CD14-positive monocyte (primary cell): ENCODE data around the gene PPP2R1B. TPM values are rescaled to one million over a fixed set of nuclear protein-coding genes. Genes with fewer than 3 reads are reported as not detected.
A peak's percentile ranks its signal among the peaks of the same experiment; 100 is the strongest.
"Not testable (repeated sequence)": the region's sequence is repeated elsewhere in the genome, so short reads cannot be mapped to it uniquely, and the experiment has no call there.

Experiments used
- DNase-seq, 3 donors: peaks; one replicate each; pipeline ENCODE4 v3.0.0-alpha.2; 2011 to 2022
- H2AFZ ChIP-seq: 2 replicates; pipeline ENCODE4 v1.6.0; 2012; ENCODE audit warnings: mild to moderate bottlenecking, low read depth, low read length, inconsistent platforms; ENCODE audit not compliant: insufficient read depth, poor library complexity, severe bottlenecking
- H3K27ac ChIP-seq, 2 donors: 1 replicate in 1 of 2; 2 replicates in 1 of 2; pipeline ENCODE4 v1.5.1; 2012 to 2013; ENCODE audit warnings: low read length in 2 of 2, control low read depth in 1 of 2, inconsistent platforms in 1 of 2, low read depth in 1 of 2, mild to moderate bottlenecking in 1 of 2
- H3K27me3 ChIP-seq, 2 donors: one replicate each; pipeline versions ENCODE4 v1.6.0 to v1.6.1; 2011 to 2013; ENCODE audit warnings: low read length in 2 of 2; ENCODE audit not compliant: control insufficient read depth in 2 of 2, insufficient read depth in 2 of 2
- H3K36me3 ChIP-seq, 2 donors: replicated peaks in 1 of 2; 1 replicate in 1 of 2; 2 replicates in 1 of 2; pipeline versions ENCODE4 v1.5.1 to v1.6.1; 2012 to 2013; ENCODE audit warnings: low read length in 2 of 2, control low read depth in 1 of 2, inconsistent platforms in 1 of 2, mild to moderate bottlenecking in 1 of 2; ENCODE audit not compliant: insufficient read depth in 2 of 2, control insufficient read depth in 1 of 2
- H3K4me1 ChIP-seq, 2 donors: 1 replicate in 1 of 2; 2 replicates in 1 of 2; pipeline versions ENCODE4 v1.5.1 to v1.6.1; 2012 to 2013; ENCODE audit warnings: low read length in 2 of 2, control low read depth in 1 of 2, inconsistent platforms in 1 of 2, mild to moderate bottlenecking in 1 of 2, moderate library complexity in 1 of 2; ENCODE audit not compliant: insufficient read depth in 2 of 2, control insufficient read depth in 1 of 2
- H3K4me2 ChIP-seq: replicated peaks from 2 replicates; pipeline ENCODE3; 2012; ENCODE audit warnings: low read length, moderate library complexity, mild to moderate bottlenecking; ENCODE audit not compliant: poor library complexity, severe bottlenecking; ENCODE audit errors: extremely low read depth
- H3K4me3 ChIP-seq, 3 experiments: fragments of 200-600 bp in 1 of 3; sonication (generic) in 1 of 3; replicated peaks in 1 of 3; 1 replicate in 2 of 3; 2 replicates in 1 of 3; pipeline ENCODE4 v1.5.1; 2011 to 2013; ENCODE audit warnings: low read length in 3 of 3, mild to moderate bottlenecking in 3 of 3, control low read depth in 2 of 3, low read depth in 2 of 3, inconsistent platforms in 1 of 3, moderate library complexity in 1 of 3
- H3K79me2 ChIP-seq: 2 replicates; pipeline ENCODE4 v1.6.0; 2012; ENCODE audit warnings: mild to moderate bottlenecking, control low read depth, inconsistent platforms, low read length, moderate library complexity; ENCODE audit not compliant: insufficient read depth
- H3K9ac ChIP-seq: 2 replicates; pipeline ENCODE4 v1.6.0; 2017; ENCODE audit warnings: low read length, mild to moderate bottlenecking; ENCODE audit not compliant: insufficient read depth, poor library complexity, severe bottlenecking
- H3K9me3 ChIP-seq, 2 donors: replicated peaks in 1 of 2; 1 replicate in 1 of 2; 2 replicates in 1 of 2; pipeline versions ENCODE4 v1.5.1 to v1.6.1; 2012 to 2013; ENCODE audit warnings: low read length in 2 of 2, control low read depth in 1 of 2; ENCODE audit not compliant: control insufficient read depth in 1 of 2, insufficient read depth in 1 of 2
- H4K20me1 ChIP-seq: 2 replicates; pipeline ENCODE4 v1.6.0; 2012; ENCODE audit warnings: mild to moderate bottlenecking, low read length, control low read depth, moderate library complexity; ENCODE audit not compliant: insufficient read depth
- H3K27ac Mint-ChIP-seq, 7 donors: one replicate each; pipeline ENCODE4 v1.8.0; 2020; ENCODE audit warnings: mild to moderate bottlenecking in 7 of 7, mixed read lengths in 7 of 7, moderate library complexity in 6 of 7, inconsistent platforms in 2 of 7
- H3K27me3 Mint-ChIP-seq, 3 donors: one replicate each; pipeline ENCODE4 v1.8.0; 2021 to 2022; ENCODE audit warnings: low read depth in 3 of 3, mild to moderate bottlenecking in 3 of 3, mixed read lengths in 3 of 3, moderate library complexity in 3 of 3, inconsistent platforms in 1 of 3
- H3K36me3 Mint-ChIP-seq, 2 donors: one replicate each; pipeline ENCODE4 v1.8.0; 2020; ENCODE audit warnings: mixed read lengths in 2 of 2, inconsistent platforms in 1 of 2, mild to moderate bottlenecking in 1 of 2
- H3K4me1 Mint-ChIP-seq: one replicate; pipeline ENCODE4 v1.8.0; 2020; ENCODE audit warnings: mild to moderate bottlenecking, mixed read lengths
- H3K4me3 Mint-ChIP-seq, 2 donors: one replicate each; pipeline ENCODE4 v1.8.0; 2020; ENCODE audit warnings: mild to moderate bottlenecking in 2 of 2, mixed read lengths in 2 of 2, moderate library complexity in 1 of 2
- H3K9me3 Mint-ChIP-seq, 7 donors: one replicate each; pipeline ENCODE4 v1.8.0; 2020 to 2022; ENCODE audit warnings: mixed read lengths in 7 of 7, mild to moderate bottlenecking in 6 of 7, moderate library complexity in 6 of 7, inconsistent platforms in 2 of 7
- WGBS: methylation state at CpG from one replicate; pipeline ENCODE4 v1.1.5; 2013; ENCODE audit warnings: missing lambda C conversion rate; ENCODE audit not compliant: insufficient coverage; 5-methylcytosine and 5-hydroxymethylcytosine counted together
- intact Hi-C, 2 donors: fragments of 100-400 bp; cut with micrococcal nuclease; formaldehyde crosslinking; loops; one replicate each; pipeline versions ENCODE4 v1.15.0 to v1.15.1; 2023
- polyA plus RNA-seq, 3 donors: library from polyadenylated mRNA; depleted of rRNA in 1 of 3; unstranded in 2 of 3; stranded (reverse) in 1 of 3; fragments of 300-500 nt in 2 of 3; fragments of >200 nt in 1 of 3; fragmentation: Illumina TruSeq in 2 of 3; gene quantifications; 1 replicate in 2 of 3; 2 replicates in 1 of 3; pipeline ENCODE4 v1.2.3, GENCODE V29; 2012 to 2021
- TF ChIP-seq, protein P1 (sequence below): fragments of 200-600 bp; IDR thresholded peaks from one replicate; pipeline ENCODE4 v1.8.0; 2022; ENCODE audit warnings: antibody characterized with exemption, mild to moderate bottlenecking

PPP2R1B gene
- polyA plus RNA-seq, 3 donors, result 5.4 to 16.9 (median 11.2) TPM

DNA sequence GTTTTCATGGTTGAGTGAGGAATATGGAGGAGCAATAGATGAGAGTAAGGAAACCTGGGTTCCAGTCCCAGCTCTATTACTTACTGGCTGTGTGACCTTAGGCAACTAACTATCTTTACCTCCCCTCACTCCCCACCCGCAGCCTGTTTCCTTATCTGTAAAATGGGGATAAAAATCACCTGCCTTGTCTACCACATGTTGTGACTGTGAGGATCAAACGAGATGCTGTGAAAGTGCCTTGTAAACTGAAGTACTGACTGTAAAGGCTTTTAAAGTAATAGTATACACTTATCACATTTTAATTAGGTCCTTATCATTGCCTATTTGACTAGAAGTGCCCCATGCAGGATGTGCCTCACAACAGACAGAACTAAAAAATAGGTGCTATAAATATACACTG is 18.9 kb upstream of the PPP2R1B start:
- Histone ChIP-seq H3K4me3 (no peak overlapping the region), H3K79me2 (no peaks in the 10 kb centered on the region), H3K9ac (no peak overlapping the region), H4K20me1 (no peaks in the 10 kb centered on the region), H2AFZ (no peak overlapping the region), H3K27ac (no peak overlapping the region), H3K4me1 (no peaks in the 10 kb centered on the region), H3K36me3 (peaks cover 10 to 27% of the 10 kb centered on the region in 2 donors), H3K27me3 (no peaks in the 10 kb centered on the region), H3K9me3 (no peaks in the 10 kb centered on the region), H3K4me2 (no peak overlapping the region)
- no peak overlapping the region for H3K4me3 Mint-ChIP-seq
- H3K4me1 Mint-ChIP-seq, result peaks cover 8% of the 10 kb centered on the region
- H3K9me3 Mint-ChIP-seq, result no peaks in the 10 kb centered on the region
- no peak for DNase-seq
- TF ChIP-seq, protein P1, sequence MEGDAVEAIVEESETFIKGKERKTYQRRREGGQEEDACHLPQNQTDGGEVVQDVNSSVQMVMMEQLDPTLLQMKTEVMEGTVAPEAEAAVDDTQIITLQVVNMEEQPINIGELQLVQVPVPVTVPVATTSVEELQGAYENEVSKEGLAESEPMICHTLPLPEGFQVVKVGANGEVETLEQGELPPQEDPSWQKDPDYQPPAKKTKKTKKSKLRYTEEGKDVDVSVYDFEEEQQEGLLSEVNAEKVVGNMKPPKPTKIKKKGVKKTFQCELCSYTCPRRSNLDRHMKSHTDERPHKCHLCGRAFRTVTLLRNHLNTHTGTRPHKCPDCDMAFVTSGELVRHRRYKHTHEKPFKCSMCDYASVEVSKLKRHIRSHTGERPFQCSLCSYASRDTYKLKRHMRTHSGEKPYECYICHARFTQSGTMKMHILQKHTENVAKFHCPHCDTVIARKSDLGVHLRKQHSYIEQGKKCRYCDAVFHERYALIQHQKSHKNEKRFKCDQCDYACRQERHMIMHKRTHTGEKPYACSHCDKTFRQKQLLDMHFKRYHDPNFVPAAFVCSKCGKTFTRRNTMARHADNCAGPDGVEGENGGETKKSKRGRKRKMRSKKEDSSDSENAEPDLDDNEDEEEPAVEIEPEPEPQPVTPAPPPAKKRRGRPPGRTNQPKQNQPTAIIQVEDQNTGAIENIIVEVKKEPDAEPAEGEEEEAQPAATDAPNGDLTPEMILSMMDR, result no peak
- no peaks in the 10 kb centered on the region for H3K27me3 Mint-ChIP-seq
- H3K36me3 Mint-ChIP-seq, result peaks cover 24% of the 10 kb centered on the region in 2 donors
- WGBS, result no CpG with 5 or more reads among the region's 2 CpGs
- H3K27ac Mint-ChIP-seq, result peak overlapping the region in 1 of 7 donors; percentile 33
- intact Hi-C loops, result no loop called here

DNA sequence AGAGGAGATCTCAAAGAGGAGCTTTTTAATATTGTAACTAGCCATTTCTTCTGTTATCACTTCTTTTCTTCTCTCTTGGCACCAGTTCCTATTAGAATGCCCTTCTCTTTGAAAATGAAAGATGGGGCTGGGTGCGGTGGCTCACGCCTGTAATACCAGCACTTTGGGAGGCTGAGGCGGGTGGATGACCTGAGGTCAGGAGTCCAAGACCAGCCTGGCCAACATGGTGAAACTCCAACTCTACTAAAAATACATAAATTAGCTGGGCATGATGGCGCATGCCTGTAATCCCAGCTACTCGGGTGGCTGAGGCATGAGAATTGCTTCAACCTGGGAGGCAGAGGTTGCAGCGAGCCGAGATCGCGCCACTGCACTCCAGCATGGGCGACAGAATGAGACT is 18.1 kb upstream of the PPP2R1B start:
- H3K9me3 ChIP-seq, H3K27me3 ChIP-seq, H3K4me3 Mint-ChIP-seq, H3K4me3 ChIP-seq, intact Hi-C loops, H3K4me1 Mint-ChIP-seq, H3K79me2 ChIP-seq, H3K4me2 ChIP-seq, H2AFZ ChIP-seq, H3K27me3 Mint-ChIP-seq, H4K20me1 ChIP-seq, H3K4me1 ChIP-seq, DNase-seq, H3K9ac ChIP-seq, H3K27ac ChIP-seq, H3K9me3 Mint-ChIP-seq: not testable (repeated sequence)
- no CpG with 5 or more reads among the region's 10 CpGs for WGBS
- Mint-ChIP-seq H3K27ac (peak overlapping the region in 1 of 7 donors; percentile 68), H3K36me3 (peaks cover 24% of the 10 kb centered on the region in 2 donors)
- peaks cover 10 to 27% of the 10 kb centered on the region in 2 donors for H3K36me3 ChIP-seq
